ENCODE data around the gene SMYD4.
"Not testable (repeated sequence)": the region's sequence is repeated elsewhere in the genome, so short reads cannot be mapped to it uniquely, and the experiment has no call there.

Gene SMYD4

GRCh38 chr17:1829216-1829591 is 498 bp downstream of the SMYD4 start:
- no peak for TF ChIP-seq ZNF274 (IDR thresholded peaks at IDR 0.05; ENCODE audit: low read depth, low read length)
- no peak for TF ChIP-seq YY1 (IDR thresholded peaks at IDR 0.05; ENCODE audit: insufficient read depth, insufficient read length)
- no peak for TF ChIP-seq SUZ12 (IDR thresholded peaks at IDR 0.05; ENCODE audit: extremely low read depth, insufficient read depth, insufficient read length)
- H3K4me1 ChIP-seq (ENCODE audit: insufficient read depth, insufficient read length) = no peaks in the 10 kb centered on the region
- no peaks in the 10 kb centered on the region for H3K27me3 ChIP-seq (ENCODE audit: insufficient read depth, insufficient read length)
- peaks cover 39% of the 10 kb centered on the region for H3K36me3 ChIP-seq (ENCODE audit: insufficient read depth, insufficient read length, low read length)
- no peak for DNase-seq (ENCODE audit: low read depth, low spot score)
- H3K4me3 ChIP-seq (ENCODE audit: insufficient read length, low read depth) = peak overlapping the region; percentile 62
- H3K9ac ChIP-seq (ENCODE audit: insufficient read length, low read depth) = peak overlapping the region; percentile 92
- no peaks in the 10 kb centered on the region for H3K9me3 ChIP-seq (ENCODE audit: insufficient read depth, low read length)

GRCh38 chr17:1820528-1821252 is 9.0 kb downstream of the SMYD4 start:
- TF ChIP-seq YY1 (IDR thresholded peaks at IDR 0.05; ENCODE audit: insufficient read depth, insufficient read length) (no peak), ZNF274 (IDR thresholded peaks at IDR 0.05; ENCODE audit: low read depth, low read length) (no peak), SUZ12 (IDR thresholded peaks at IDR 0.05; ENCODE audit: extremely low read depth, insufficient read depth, insufficient read length) (no peak)
- peaks cover 23% of the 10 kb centered on the region for H3K36me3 ChIP-seq (ENCODE audit: insufficient read depth, insufficient read length, low read length)
- no peak overlapping the region for H3K9ac ChIP-seq (ENCODE audit: insufficient read length, low read depth)
- no peaks in the 10 kb centered on the region for H3K9me3 ChIP-seq (ENCODE audit: insufficient read depth, low read length)
- no peaks in the 10 kb centered on the region for H3K4me1 ChIP-seq (ENCODE audit: insufficient read depth, insufficient read length)
- H3K4me3 ChIP-seq (ENCODE audit: insufficient read length, low read depth) = no peak overlapping the region
- no peaks in the 10 kb centered on the region for H3K27me3 ChIP-seq (ENCODE audit: insufficient read depth, insufficient read length)
- no peak for DNase-seq (ENCODE audit: low read depth, low spot score)

GRCh38 chr17:1813088-1813487 is 16.6 kb downstream of the SMYD4 start:
- no peaks in the 10 kb centered on the region for H3K9me3 ChIP-seq (ENCODE audit: insufficient read depth, low read length)
- DNase-seq (ENCODE audit: low read depth, low spot score) = no peak
- H3K4me3 ChIP-seq (ENCODE audit: insufficient read length, low read depth) = no peak overlapping the region
- no peaks in the 10 kb centered on the region for H3K27me3 ChIP-seq (ENCODE audit: insufficient read depth, insufficient read length)
- H3K36me3 ChIP-seq (ENCODE audit: insufficient read depth, insufficient read length, low read length) = peaks cover 30% of the 10 kb centered on the region
- H3K9ac ChIP-seq (ENCODE audit: insufficient read length, low read depth) = no peak overlapping the region
- H3K4me1 ChIP-seq (ENCODE audit: insufficient read depth, insufficient read length) = no peaks in the 10 kb centered on the region
- TF ChIP-seq ZNF274 (IDR thresholded peaks at IDR 0.05; ENCODE audit: low read depth, low read length) = no peak
- no peak for TF ChIP-seq YY1 (IDR thresholded peaks at IDR 0.05; ENCODE audit: insufficient read depth, insufficient read length)
- no peak for TF ChIP-seq SUZ12 (IDR thresholded peaks at IDR 0.05; ENCODE audit: extremely low read depth, insufficient read depth, insufficient read length)

GRCh38 chr17:1810450-1811103 is 19.1 kb downstream of the SMYD4 start:
- H3K4me1 ChIP-seq (ENCODE audit: insufficient read depth, insufficient read length) = no peaks in the 10 kb centered on the region
- peaks cover 30% of the 10 kb centered on the region for H3K36me3 ChIP-seq (ENCODE audit: insufficient read depth, insufficient read length, low read length)

GRCh38 chr17:1809815-1810214 is 19.9 kb downstream of the SMYD4 start:
- not testable (repeated sequence) for DNase-seq (ENCODE audit: low read depth, low spot score); H3K27me3 ChIP-seq (ENCODE audit: insufficient read depth, insufficient read length)
- H3K36me3 ChIP-seq (ENCODE audit: insufficient read depth, insufficient read length, low read length) = peaks cover 30% of the 10 kb centered on the region

More at GRCh38 chr17:1810450-1811103, 19.1 kb downstream of the SMYD4 start:
- TF ChIP-seq ZNF274 (IDR thresholded peaks at IDR 0.05; ENCODE audit: low read depth, low read length) (no peak), SUZ12 (IDR thresholded peaks at IDR 0.05; ENCODE audit: extremely low read depth, insufficient read depth, insufficient read length) (no peak), YY1 (IDR thresholded peaks at IDR 0.05; ENCODE audit: insufficient read depth, insufficient read length) (no peak)
- Histone ChIP-seq H3K9me3 (ENCODE audit: insufficient read depth, low read length) (no peaks in the 10 kb centered on the region), H3K9ac (ENCODE audit: insufficient read length, low read depth) (no peak overlapping the region), H3K27me3 (ENCODE audit: insufficient read depth, insufficient read length) (no peaks in the 10 kb centered on the region), H3K4me3 (ENCODE audit: insufficient read length, low read depth) (no peak overlapping the region)
- no peak for DNase-seq (ENCODE audit: low read depth, low spot score)

GRCh38 chr17:1808644-1809043 is 21.1 kb downstream of the SMYD4 start:
- Histone ChIP-seq H3K27me3 (ENCODE audit: insufficient read depth, insufficient read length) (no peaks in the 10 kb centered on the region), H3K36me3 (ENCODE audit: insufficient read depth, insufficient read length, low read length) (peaks cover 35% of the 10 kb centered on the region), H3K4me3 (ENCODE audit: insufficient read length, low read depth) (no peak overlapping the region), H3K9me3 (ENCODE audit: insufficient read depth, low read length) (no peaks in the 10 kb centered on the region), H3K4me1 (ENCODE audit: insufficient read depth, insufficient read length) (no peaks in the 10 kb centered on the region), H3K9ac (ENCODE audit: insufficient read length, low read depth) (no peak overlapping the region)
- no peak for TF ChIP-seq YY1 (IDR thresholded peaks at IDR 0.05; ENCODE audit: insufficient read depth, insufficient read length)
- TF ChIP-seq ZNF274 (IDR thresholded peaks at IDR 0.05; ENCODE audit: low read depth, low read length) = no peak
- no peak for TF ChIP-seq SUZ12 (IDR thresholded peaks at IDR 0.05; ENCODE audit: extremely low read depth, insufficient read depth, insufficient read length)
- DNase-seq (ENCODE audit: low read depth, low spot score) = no peak

More at GRCh38 chr17:1809815-1810214, 19.9 kb downstream of the SMYD4 start:
- not testable (repeated sequence) for H3K9me3 ChIP-seq (ENCODE audit: insufficient read depth, low read length); H3K4me3 ChIP-seq (ENCODE audit: insufficient read length, low read depth); H3K9ac ChIP-seq (ENCODE audit: insufficient read length, low read depth); H3K4me1 ChIP-seq (ENCODE audit: insufficient read depth, insufficient read length)

GRCh38 chr17:1807890-1808289 is 21.8 kb downstream of the SMYD4 start:
- Histone ChIP-seq H3K36me3 (ENCODE audit: insufficient read depth, insufficient read length, low read length) (peaks cover 38% of the 10 kb centered on the region), H3K4me1 (ENCODE audit: insufficient read depth, insufficient read length) (no peaks in the 10 kb centered on the region), H3K27me3 (ENCODE audit: insufficient read depth, insufficient read length) (no peaks in the 10 kb centered on the region), H3K4me3 (ENCODE audit: insufficient read length, low read depth) (no peak overlapping the region), H3K9ac (ENCODE audit: insufficient read length, low read depth) (no peak overlapping the region), H3K9me3 (ENCODE audit: insufficient read depth, low read length) (no peaks in the 10 kb centered on the region)
- no peak for DNase-seq (ENCODE audit: low read depth, low spot score)
- no peak for TF ChIP-seq YY1 (IDR thresholded peaks at IDR 0.05; ENCODE audit: insufficient read depth, insufficient read length)
- no peak for TF ChIP-seq ZNF274 (IDR thresholded peaks at IDR 0.05; ENCODE audit: low read depth, low read length)
- no peak for TF ChIP-seq SUZ12 (IDR thresholded peaks at IDR 0.05; ENCODE audit: extremely low read depth, insufficient read depth, insufficient read length)
